NCI-H1105 treated with DMSO at 0.1 percent for 48 hours (cell line): Measurements from ENCODE around the gene SERPINB3.
"Not testable (repeated sequence)": the region's sequence is repeated elsewhere in the genome, so short reads cannot be mapped to it uniquely, and the experiment has no call there.

ENCODE experiments used
- DNase-seq: peaks from one replicate; lab custom pipeline; 2025; lab: John Stamatoyannopoulos, UW

The SERPINB3 gene

GRCh38 chr18:63661750-63662149 is at the start of gene SERPINB3:
Gene SERPINB3, minus strand, starts transcription at chr18:63661893. Its CDS starts 677 bp downstream, at chr18:63661216.
- not testable (repeated sequence) for DNase-seq

- DNase-seq, result no peak
These were observed 47.0 kb upstream of the SERPINB3 start for GRCh38 chr18:63708650-63709049.

- no peak for DNase-seq
These were observed 46.1 kb upstream of the SERPINB3 start for GRCh38 chr18:63707816-63708215.

GRCh38 chr18:63705401-63705800 is 43.7 kb upstream of the SERPINB3 start:
- no peak for DNase-seq

GRCh38 chr18:63702660-63703059 is 41.0 kb upstream of the SERPINB3 start, which contains the start of gene SERPINB11:
Gene SERPINB11, plus strand, starts transcription at chr18:63702960. Its CDS starts 7,234 bp downstream, at chr18:63710194.
- DNase-seq, result no peak

GRCh38 chr18:63701952-63702351 is 40.3 kb upstream of the SERPINB3 start:
- DNase-seq, result no peak

GRCh38 chr18:63700501-63700900 is 38.8 kb upstream of the SERPINB3 start:
- DNase-seq, result no peak

GRCh38 chr18:63697097-63697660 is 35.5 kb upstream of the SERPINB3 start:
- DNase-seq, result no peak

- no peak for DNase-seq
These were observed 27.4 kb upstream of the SERPINB3 start for GRCh38 chr18:63689064-63689463.

GRCh38 chr18:63686871-63687270 is 25.2 kb upstream of the SERPINB3 start:
- DNase-seq, result no peak

- DNase-seq, result no peak
These were observed 23.0 kb upstream of the SERPINB3 start for GRCh38 chr18:63684718-63685117.

GRCh38 chr18:63683890-63684289 is 22.2 kb upstream of the SERPINB3 start:
- DNase-seq, result no peak

- no peak for DNase-seq
These were observed 21.5 kb upstream of the SERPINB3 start for GRCh38 chr18:63683152-63683551.

GRCh38 chr18:63681449-63682340 is 20.0 kb upstream of the SERPINB3 start:
- DNase-seq, result peak; percentile 52

- no peak for DNase-seq
These were observed 18.3 kb upstream of the SERPINB3 start for GRCh38 chr18:63679820-63680606.

- DNase-seq, result no peak
These were observed 16.0 kb upstream of the SERPINB3 start for GRCh38 chr18:63677500-63678225.

- peak; percentile 16 for DNase-seq
These were observed 15.0 kb upstream of the SERPINB3 start for GRCh38 chr18:63676526-63677323.

GRCh38 chr18:63664571-63664970 is 2.9 kb upstream of the SERPINB3 start:
- no peak for DNase-seq

- DNase-seq, result not testable (repeated sequence)
These were observed 2.8 kb downstream of the SERPINB3 start for GRCh38 chr18:63658920-63659319.

- DNase-seq, result not testable (repeated sequence)
These were observed 11.4 kb downstream of the SERPINB3 start for GRCh38 chr18:63650271-63650670.

GRCh38 chr18:63648241-63648640 is 13.5 kb downstream of the SERPINB3 start:
- no peak for DNase-seq
